B cell (primary cell): Measurements from ENCODE around the gene CPB2. TPM values are rescaled to one million over a fixed set of nuclear protein-coding genes. Genes with fewer than 3 reads are reported as not detected.

Experiments
- ATAC-seq: fragments of 200-7000 bp; cut with Tn5 transposase; one replicate; pipeline ENCODE4 v1.10.0; 2021; ENCODE audit warnings: low read depth, mild to moderate bottlenecking, moderate number of reproducible peaks, moderate library complexity
- CTCF ChIA-PET: fragments of 350-600 bp; sonication (Branson Sonifier 250); formaldehyde crosslinking; loops from one replicate; lab custom pipeline; 2021; ENCODE audit warnings: antibody characterized with exemption, inconsistent platforms; lab: Charles Lee
- POLR2A ChIA-PET: fragments of 350-600 bp; sonication (Branson Sonifier 250); formaldehyde crosslinking; loops from one replicate; lab custom pipeline; 2021; ENCODE audit warnings: antibody characterized with exemption; lab: Charles Lee
- DNase-seq: peaks from one replicate; pipeline ENCODE4 v3.0.0; 2013
- H2AFZ ChIP-seq: 2 replicates; pipeline ENCODE4 v1.6.1; 2012; ENCODE audit warnings: mild to moderate bottlenecking, low read depth, low read length; ENCODE audit not compliant: insufficient read depth, poor library complexity, severe bottlenecking
- H3K27ac ChIP-seq, 2 donors: 1 replicate in 1 of 2; 2 replicates in 1 of 2; pipeline ENCODE4 v1.5.1; 2012 to 2013; ENCODE audit warnings: low read length in 2 of 2, mild to moderate bottlenecking in 2 of 2, moderate library complexity in 1 of 2
- H3K27me3 ChIP-seq, 4 experiments: fragments of 200-600 bp in 1 of 4; sonication (generic) in 1 of 4; replicated peaks in 1 of 4; 1 replicate in 2 of 4; 2 replicates in 2 of 4; pipeline versions ENCODE4 v1.6.1 to v1.7.0; 2013 to 2016; ENCODE audit warnings: low read length in 3 of 4, mild to moderate bottlenecking in 2 of 4, mixed read lengths in 1 of 4, moderate library complexity in 1 of 4; ENCODE audit not compliant: insufficient read depth in 4 of 4, control insufficient read depth in 3 of 4; ENCODE audit errors: control extremely low read depth in 1 of 4
- H3K36me3 ChIP-seq, 2 experiments: replicated peaks in 1 of 2; 1 replicate in 1 of 2; 2 replicates in 1 of 2; pipeline versions ENCODE4 v1.6.1 to v1.7.1; 2013; ENCODE audit warnings: low read length in 1 of 2; ENCODE audit not compliant: insufficient read depth in 2 of 2, control insufficient read depth in 1 of 2; ENCODE audit errors: control extremely low read depth in 1 of 2, extremely low read depth in 1 of 2
- H3K4me1 ChIP-seq, 2 donors: fragments of 200-600 bp in 1 of 2; sonication (generic) in 1 of 2; 1 replicate in 1 of 2; 2 replicates in 1 of 2; pipeline versions ENCODE4 v1.5.1 to v1.6.1; 2013 to 2017; ENCODE audit warnings: low read length in 2 of 2; ENCODE audit not compliant: control insufficient read depth in 2 of 2, insufficient read depth in 2 of 2
- H3K4me2 ChIP-seq: replicated peaks from 2 replicates; pipeline ENCODE3; 2012; ENCODE audit warnings: mild to moderate bottlenecking, low read depth, low read length; ENCODE audit not compliant: poor library complexity, severe bottlenecking
- H3K4me3 ChIP-seq, 5 experiments: fragments of 200-600 bp in 1 of 5; sonication (generic) in 1 of 5; 1 replicate in 3 of 5; 2 replicates in 2 of 5; pipeline versions ENCODE4 v1.5.1 to v1.7.0; 2011 to 2016; ENCODE audit warnings: low read length in 4 of 5, mild to moderate bottlenecking in 4 of 5, low read depth in 2 of 5, control low read depth in 1 of 5, moderate library complexity in 1 of 5; ENCODE audit not compliant: insufficient read depth in 1 of 5; ENCODE audit errors: control extremely low read depth in 1 of 5, extremely low read depth in 1 of 5
- H3K79me2 ChIP-seq: fragments of 200-600 bp; sonication (generic); one replicate; pipeline ENCODE4 v1.6.0; 2016; ENCODE audit warnings: low read length; ENCODE audit not compliant: control insufficient read depth, insufficient read depth
- H3K9ac ChIP-seq: fragments of 200-600 bp; sonication (generic); 2 replicates; pipeline ENCODE4 v1.6.1; 2017; ENCODE audit warnings: mild to moderate bottlenecking, low read length, moderate library complexity
- H3K9me3 ChIP-seq, 3 donors: one replicate each; pipeline versions ENCODE4 v1.6.1 to v1.7.1; 2013; ENCODE audit warnings: low read length in 2 of 3; ENCODE audit not compliant: control insufficient read depth in 2 of 3, insufficient read depth in 1 of 3; ENCODE audit errors: control extremely low read depth in 1 of 3
- H4K20me1 ChIP-seq: 2 replicates; pipeline ENCODE4 v1.6.0; 2012; ENCODE audit warnings: mild to moderate bottlenecking, low read length; ENCODE audit not compliant: insufficient read depth, control insufficient read depth, poor library complexity, severe bottlenecking
- H3K27ac Mint-ChIP-seq: one replicate; pipeline ENCODE4 v1.8.0; 2021; ENCODE audit warnings: mixed read lengths
- H3K27me3 Mint-ChIP-seq: one replicate; pipeline ENCODE4 v1.8.0; 2021; ENCODE audit warnings: mixed read lengths
- H3K4me1 Mint-ChIP-seq: one replicate; pipeline ENCODE4 v1.8.0; 2021; ENCODE audit warnings: mixed read lengths
- H3K4me3 Mint-ChIP-seq: one replicate; pipeline ENCODE4 v1.8.0; 2021; ENCODE audit warnings: mixed read lengths
- H3K9me3 Mint-ChIP-seq: one replicate; pipeline ENCODE4 v1.8.0; 2022; ENCODE audit warnings: mixed read lengths; ENCODE audit not compliant: insufficient read depth
- CTCF ChIP-seq: fragments of 200-600 bp; IDR thresholded peaks from one replicate; pipeline ENCODE4 v1.8.0; 2022; ENCODE audit warnings: antibody characterized with exemption, mild to moderate bottlenecking
- EZH2 ChIP-seq: IDR thresholded peaks from 2 replicates; pipeline ENCODE4 v1.6.1; 2012; ENCODE audit warnings: borderline replicate concordance, low read depth, mild to moderate bottlenecking, moderate library complexity, low read length; ENCODE audit not compliant: insufficient read depth, poor library complexity, severe bottlenecking
- WGBS: methylation state at CpG from one replicate; pipeline ENCODE4 v1.1.5; 2013; ENCODE audit warnings: missing lambda C conversion rate; ENCODE audit not compliant: insufficient coverage; 5-methylcytosine and 5-hydroxymethylcytosine counted together
- intact Hi-C: fragments of 100-400 bp; cut with micrococcal nuclease; formaldehyde crosslinking; loops from one replicate; pipeline ENCODE4 v1.10.0; 2022
- polyA plus RNA-seq: library from polyadenylated mRNA; depleted of rRNA; stranded (reverse); fragments of >200 nt; gene quantifications from 2 replicates; pipeline ENCODE4 v1.2.3, GENCODE V29; 2012
- total RNA-seq, 2 donors: library from RNA; stranded (reverse); fragments of 120-200 nt in 1 of 2; gene quantifications; 1 replicate in 1 of 2; 2 replicates in 1 of 2; pipeline versions ENCODE4 v1.2.3 to v1.2.4, GENCODE V29; 2013 to 2022

The CPB2 gene
- total and polyA plus RNA-seq, 2 donors (not counting 1 experiment from before 2014, with no cell fraction given): not detected

DNA sequence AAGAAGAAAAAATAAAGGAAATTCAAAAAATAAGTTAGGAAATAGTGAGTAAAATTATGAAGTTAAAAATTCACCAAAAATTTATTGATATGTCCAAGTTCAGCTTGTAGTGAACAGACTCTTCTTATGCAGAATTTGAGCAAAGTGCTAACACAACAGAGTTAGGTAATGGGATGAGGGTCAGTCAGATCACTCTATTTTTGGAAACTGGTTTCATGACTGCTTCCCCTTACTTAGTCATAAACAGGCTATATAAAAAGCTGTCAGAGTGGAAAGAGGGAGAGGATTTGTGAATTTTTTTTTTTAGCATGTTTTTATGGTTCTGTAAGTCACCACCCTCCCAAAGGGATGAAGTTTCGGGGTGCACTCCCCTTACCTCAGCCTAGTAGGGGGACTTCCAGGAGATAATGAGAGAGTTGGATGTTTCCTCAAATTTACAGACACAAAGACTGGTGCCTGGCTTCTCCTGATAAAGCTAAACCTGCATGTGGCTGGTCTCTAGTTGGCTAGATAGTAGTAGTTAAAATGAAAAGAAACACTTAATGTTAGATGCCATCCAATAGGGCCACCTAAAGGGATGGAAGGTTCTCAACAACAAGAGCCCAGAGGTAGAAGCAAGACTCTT is 4.5 kb downstream of the CPB2 start:
- peaks cover 10% of the 10 kb centered on the region for H3K27me3 Mint-ChIP-seq
- Histone ChIP-seq H4K20me1 (no peaks in the 10 kb centered on the region), H3K9ac (no peak overlapping the region), H3K4me2 (no peak overlapping the region), H3K27ac (no peak overlapping the region), H3K36me3 (no peaks in the 10 kb centered on the region), H3K27me3 (peaks cover 0 to 4% (median 0%) of the 10 kb centered on the region in 4 experiments), H3K4me3 (no peak overlapping the region), H3K4me1 (peaks cover 0 to 7% of the 10 kb centered on the region in 2 donors), H3K9me3 (no peaks in the 10 kb centered on the region), H2AFZ (no peak overlapping the region), H3K79me2 (no peaks in the 10 kb centered on the region)
- DNase-seq (no peak), ATAC-seq (no peak)
- H3K4me3 Mint-ChIP-seq: no peak overlapping the region
- H3K9me3 Mint-ChIP-seq: no peaks in the 10 kb centered on the region
- ChIA-PET POLR2A (no interaction called here), CTCF (no interaction called here)
- intact Hi-C loops: no loop called here
- H3K27ac Mint-ChIP-seq: no peak overlapping the region
- TF ChIP-seq CTCF: no peak
- no peak for TF ChIP-seq EZH2
- H3K4me1 Mint-ChIP-seq: peaks cover 6% of the 10 kb centered on the region
- no CpG with 5 or more reads among the region's 1 CpG for WGBS

DNA sequence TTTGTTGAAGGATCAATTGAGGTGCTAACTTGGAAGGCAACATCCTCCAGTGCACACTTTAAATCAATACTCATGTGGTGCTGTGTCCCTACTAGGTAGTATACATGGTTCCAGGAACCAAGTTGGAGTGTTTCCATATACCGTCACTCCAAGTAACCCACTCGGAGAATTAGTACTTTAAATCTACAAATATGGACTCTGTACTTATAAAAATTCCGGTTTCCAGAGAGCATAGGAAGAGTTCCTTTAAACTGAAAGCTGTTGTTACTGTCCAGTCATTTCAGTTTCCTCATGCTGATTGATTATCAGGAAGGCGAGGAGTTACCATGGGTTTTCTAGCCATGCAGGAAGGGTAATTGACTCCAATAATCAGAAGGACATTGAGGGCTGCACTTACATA is 7.2 kb downstream of the CPB2 start:
- Histone ChIP-seq H2AFZ (no peak overlapping the region), H3K27me3 (peaks cover 0 to 4% (median 0%) of the 10 kb centered on the region in 4 experiments), H3K9me3 (no peaks in the 10 kb centered on the region), H3K4me1 (peaks cover 0 to 7% of the 10 kb centered on the region in 2 donors), H3K27ac (no peak overlapping the region), H3K79me2 (no peaks in the 10 kb centered on the region), H3K4me2 (no peak overlapping the region), H3K4me3 (no peak overlapping the region), H4K20me1 (no peaks in the 10 kb centered on the region), H3K36me3 (no peaks in the 10 kb centered on the region), H3K9ac (no peak overlapping the region)
- Mint-ChIP-seq H3K4me3 (no peak overlapping the region), H3K4me1 (peaks cover 6% of the 10 kb centered on the region), H3K27ac (no peak overlapping the region), H3K9me3 (no peaks in the 10 kb centered on the region), H3K27me3 (peaks cover 29% of the 10 kb centered on the region)
- DNase-seq (no peak), ATAC-seq (no peak)
- POLR2A ChIA-PET: no interaction called here
- CTCF ChIA-PET: interaction anchor here (1.2 kb wide), 1 partner anchor 28 kb away, joined by 3 read pairs; no protein-coding TSS in a partner anchor
- 100% methylated on average over 1 of the region's 4 CpGs for WGBS
- no peak for TF ChIP-seq CTCF
- TF ChIP-seq EZH2: no peak
- intact Hi-C loops: no loop called here
